ENCODE measurements around the gene TMA16. TPM values are rescaled to one million over a fixed set of nuclear protein-coding genes. Genes with fewer than 3 reads are reported as not detected.

The TMA16 gene
- total RNA-seq, 1 donor from 2014 or later: 19.0 TPM

DNA sequence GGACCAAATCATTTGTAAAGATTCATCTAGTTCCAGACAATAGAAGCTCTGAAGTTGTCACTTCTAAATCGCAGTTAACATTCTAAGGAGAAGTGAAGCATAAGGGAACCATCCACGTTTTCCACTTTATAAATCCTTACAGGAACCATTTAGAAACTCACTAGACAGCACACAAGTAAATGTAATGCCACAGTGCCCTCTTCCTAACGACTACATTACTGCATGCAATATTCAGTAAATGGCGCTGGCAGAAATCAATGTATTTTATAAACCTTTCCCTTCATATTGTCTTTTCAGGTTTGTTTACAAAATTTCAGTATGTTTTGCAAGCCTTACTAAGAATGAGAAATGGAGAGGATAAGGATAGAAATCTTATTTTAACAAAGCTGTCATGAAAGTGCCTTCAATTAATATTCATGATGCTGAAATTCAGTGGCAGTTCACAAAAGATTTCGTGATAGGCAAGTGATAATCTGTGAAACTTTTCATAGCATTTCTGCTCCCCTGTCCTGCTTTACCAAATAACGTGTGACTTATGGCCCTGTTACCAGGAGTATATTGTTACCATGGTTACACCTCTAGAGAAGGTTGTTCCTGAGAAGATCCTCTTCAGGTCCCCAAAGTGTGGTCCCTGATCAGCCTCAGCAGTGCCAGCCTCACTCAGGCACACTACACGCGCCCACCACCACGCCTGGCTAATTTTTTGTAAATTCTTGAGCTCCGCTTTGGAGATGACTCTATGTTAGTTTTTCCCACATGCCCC is 54.2 kb downstream of the TMA16 start:
- DNase-seq (ENCODE audit: low spot score): peak; percentile 21
- Mint-ChIP-seq H3K4me3 (ENCODE audit: unreplicated experiment) (no peak overlapping the region), H3K27ac (ENCODE audit: unreplicated experiment) (no peak overlapping the region), H3K36me3 (ENCODE audit: low read depth, unreplicated experiment) (no peaks in the 10 kb centered on the region), H3K4me1 (ENCODE audit: unreplicated experiment) (no peaks in the 10 kb centered on the region), H3K9me3 (ENCODE audit: unreplicated experiment) (no peaks in the 10 kb centered on the region), H3K27me3 (ENCODE audit: unreplicated experiment) (peaks cover 2% of the 10 kb centered on the region)
- TF ChIP-seq, protein P1, sequence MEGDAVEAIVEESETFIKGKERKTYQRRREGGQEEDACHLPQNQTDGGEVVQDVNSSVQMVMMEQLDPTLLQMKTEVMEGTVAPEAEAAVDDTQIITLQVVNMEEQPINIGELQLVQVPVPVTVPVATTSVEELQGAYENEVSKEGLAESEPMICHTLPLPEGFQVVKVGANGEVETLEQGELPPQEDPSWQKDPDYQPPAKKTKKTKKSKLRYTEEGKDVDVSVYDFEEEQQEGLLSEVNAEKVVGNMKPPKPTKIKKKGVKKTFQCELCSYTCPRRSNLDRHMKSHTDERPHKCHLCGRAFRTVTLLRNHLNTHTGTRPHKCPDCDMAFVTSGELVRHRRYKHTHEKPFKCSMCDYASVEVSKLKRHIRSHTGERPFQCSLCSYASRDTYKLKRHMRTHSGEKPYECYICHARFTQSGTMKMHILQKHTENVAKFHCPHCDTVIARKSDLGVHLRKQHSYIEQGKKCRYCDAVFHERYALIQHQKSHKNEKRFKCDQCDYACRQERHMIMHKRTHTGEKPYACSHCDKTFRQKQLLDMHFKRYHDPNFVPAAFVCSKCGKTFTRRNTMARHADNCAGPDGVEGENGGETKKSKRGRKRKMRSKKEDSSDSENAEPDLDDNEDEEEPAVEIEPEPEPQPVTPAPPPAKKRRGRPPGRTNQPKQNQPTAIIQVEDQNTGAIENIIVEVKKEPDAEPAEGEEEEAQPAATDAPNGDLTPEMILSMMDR (IDR thresholded peaks at IDR 0.05; ENCODE audit: unreplicated experiment): peak; percentile 66

DNA sequence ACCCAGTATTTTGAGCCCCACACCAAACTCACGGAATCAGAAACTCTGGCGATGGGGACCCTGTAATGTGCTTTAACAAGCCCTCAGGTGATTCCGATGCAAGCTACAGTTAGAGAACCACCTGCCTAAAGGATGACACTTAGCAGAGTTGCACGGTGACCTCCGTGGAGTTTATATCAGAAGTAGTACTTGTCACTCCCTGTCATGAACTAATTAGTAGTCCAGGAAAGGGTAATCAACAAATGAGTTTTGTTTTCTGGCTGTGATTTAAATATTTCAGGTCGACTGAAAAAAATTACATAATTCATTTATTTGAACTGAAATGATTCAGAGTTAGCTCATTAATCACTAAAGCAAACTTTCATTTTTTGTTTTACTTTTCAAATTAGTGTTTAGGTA is 56.4 kb downstream of the TMA16 start:
- no peak for DNase-seq (ENCODE audit: low spot score)
- Mint-ChIP-seq H3K27me3 (ENCODE audit: unreplicated experiment) (peaks cover 2% of the 10 kb centered on the region), H3K4me1 (ENCODE audit: unreplicated experiment) (no peaks in the 10 kb centered on the region), H3K36me3 (ENCODE audit: low read depth, unreplicated experiment) (no peaks in the 10 kb centered on the region), H3K9me3 (ENCODE audit: unreplicated experiment) (no peaks in the 10 kb centered on the region), H3K27ac (ENCODE audit: unreplicated experiment) (no peak overlapping the region), H3K4me3 (ENCODE audit: unreplicated experiment) (no peak overlapping the region)
- TF ChIP-seq, protein P1 (IDR thresholded peaks at IDR 0.05; ENCODE audit: unreplicated experiment): no peak

DNA sequence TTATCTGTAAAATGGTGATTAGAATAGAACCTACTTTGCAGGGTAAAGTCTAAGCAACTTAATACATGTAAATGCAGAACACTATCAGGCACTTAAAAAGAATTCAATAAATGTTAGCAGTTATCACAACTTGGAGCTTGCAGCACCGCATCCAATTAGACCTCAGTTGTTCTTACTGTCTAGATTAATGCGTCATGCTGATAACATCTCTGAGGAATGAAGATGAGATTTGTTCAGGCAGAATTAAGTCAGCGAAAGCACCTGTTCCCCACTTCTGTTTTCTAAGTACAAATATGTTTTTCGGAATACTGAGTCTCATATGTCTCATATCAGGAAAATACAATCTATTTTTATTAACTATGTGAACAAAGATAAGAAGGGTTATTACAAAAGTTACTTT is 58.7 kb downstream of the TMA16 start:
- TF ChIP-seq, protein P1 (IDR thresholded peaks at IDR 0.05; ENCODE audit: unreplicated experiment): no peak
- peaks cover 2% of the 10 kb centered on the region for H3K27me3 Mint-ChIP-seq (ENCODE audit: unreplicated experiment)
- H3K36me3 Mint-ChIP-seq (ENCODE audit: low read depth, unreplicated experiment): no peaks in the 10 kb centered on the region
- H3K27ac Mint-ChIP-seq (ENCODE audit: unreplicated experiment): no peak overlapping the region
- DNase-seq (ENCODE audit: low spot score): no peak
- no peaks in the 10 kb centered on the region for H3K4me1 Mint-ChIP-seq (ENCODE audit: unreplicated experiment)
- H3K4me3 Mint-ChIP-seq (ENCODE audit: unreplicated experiment): no peak overlapping the region
- no peaks in the 10 kb centered on the region for H3K9me3 Mint-ChIP-seq (ENCODE audit: unreplicated experiment)

DNA sequence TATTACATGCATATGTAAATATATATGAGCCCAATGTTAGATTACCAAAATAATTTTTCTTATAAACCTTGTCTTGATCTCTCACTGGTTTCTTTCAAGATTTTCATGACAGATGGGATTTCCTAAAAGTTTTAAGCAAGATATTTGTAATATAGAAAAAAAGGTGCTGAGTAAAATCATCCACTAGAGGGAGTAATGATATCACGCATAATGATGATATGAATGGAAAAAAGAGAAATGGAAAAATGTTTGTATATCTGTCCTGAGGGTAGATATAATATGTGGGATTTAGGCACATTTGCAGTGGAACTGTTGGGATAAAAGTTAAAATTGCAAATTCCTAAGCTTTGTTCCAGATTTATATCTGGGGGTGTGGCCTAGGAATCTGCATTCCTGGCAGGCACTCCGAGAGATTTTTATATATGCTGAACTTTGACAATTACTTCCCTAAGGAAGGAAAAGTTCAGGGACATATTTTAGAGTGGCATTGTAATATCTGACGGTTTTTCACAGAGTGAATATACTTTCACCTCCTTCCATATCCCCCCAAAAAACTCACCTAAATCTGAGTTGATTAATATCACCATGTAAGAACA is 60.5 kb downstream of the TMA16 start:
- H3K27me3 Mint-ChIP-seq (ENCODE audit: unreplicated experiment): no peaks in the 10 kb centered on the region
- TF ChIP-seq, protein P1 (IDR thresholded peaks at IDR 0.05; ENCODE audit: unreplicated experiment): peak; percentile 93
- H3K36me3 Mint-ChIP-seq (ENCODE audit: low read depth, unreplicated experiment): no peaks in the 10 kb centered on the region
- no peaks in the 10 kb centered on the region for H3K9me3 Mint-ChIP-seq (ENCODE audit: unreplicated experiment)
- H3K4me1 Mint-ChIP-seq (ENCODE audit: unreplicated experiment): no peaks in the 10 kb centered on the region
- no peak overlapping the region for H3K27ac Mint-ChIP-seq (ENCODE audit: unreplicated experiment)
- no peak overlapping the region for H3K4me3 Mint-ChIP-seq (ENCODE audit: unreplicated experiment)
- DNase-seq (ENCODE audit: low spot score): no peak

DNA sequence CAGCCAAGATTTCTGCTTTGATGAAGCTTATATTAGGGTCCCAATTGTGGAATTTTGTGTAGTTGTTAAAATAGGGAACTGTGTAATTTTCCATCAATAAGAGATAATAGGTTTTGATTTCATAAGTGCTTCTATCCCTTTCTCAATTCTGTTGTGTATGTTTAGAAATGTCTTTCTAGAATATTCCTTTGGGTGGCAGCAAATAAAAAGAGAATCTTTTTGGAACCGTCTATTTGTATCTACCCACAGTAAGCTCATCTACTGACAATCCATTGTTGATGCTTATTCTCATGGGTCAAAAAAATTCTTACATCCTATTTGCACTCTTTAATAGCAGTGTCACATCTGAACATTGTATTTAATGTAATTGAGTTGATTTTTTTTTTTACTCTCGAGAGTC is 61.7 kb downstream of the TMA16 start:
- Mint-ChIP-seq H3K4me3 (ENCODE audit: unreplicated experiment) (no peak overlapping the region), H3K27me3 (ENCODE audit: unreplicated experiment) (no peaks in the 10 kb centered on the region), H3K4me1 (ENCODE audit: unreplicated experiment) (no peaks in the 10 kb centered on the region), H3K27ac (ENCODE audit: unreplicated experiment) (no peak overlapping the region), H3K36me3 (ENCODE audit: low read depth, unreplicated experiment) (no peaks in the 10 kb centered on the region), H3K9me3 (ENCODE audit: unreplicated experiment) (no peaks in the 10 kb centered on the region)
- DNase-seq (ENCODE audit: low spot score): no peak
- TF ChIP-seq, protein P1 (IDR thresholded peaks at IDR 0.05; ENCODE audit: unreplicated experiment): no peak

All from endothelial cell (in vitro differentiated cells).